ENCODE data around the gene DSTN. TPM values are rescaled to one million over a fixed set of nuclear protein-coding genes. Genes with fewer than 3 reads are reported as not detected.

The DSTN gene
- total RNA-seq, 4 donors from 2014 or later: 280 to 589 (median 373) TPM

GRCh38 chr20:17541596-17541995 is 28.3 kb upstream of the DSTN start:
- Histone ChIP-seq H3K9me3 (no peaks in the 10 kb centered on the region), H3K27ac (peak overlapping the region; percentile 11 to 79 (median 69)), H3K27me3 (no peaks in the 10 kb centered on the region), H3K36me3 (no peaks in the 10 kb centered on the region), H3K4me1 (peaks cover 2 to 14% (median 8%) of the 10 kb centered on the region in 4 donors), H3K4me3 (no peak overlapping the region)
- TF ChIP-seq EP300 (IDR thresholded peaks at IDR 0.05; ENCODE audit: low read depth) (no peak), POLR2A (IDR thresholded peaks at IDR 0.05) (no peak)
- in situ Hi-C loops (cut with MboI; ENCODE audit: low pct_ligation_motif_present in 1 of 4, low pct_unique_long_range_greater_than_20kb in 1 of 4, low sequenced_read_pairs in 3 of 4): loop anchor here in 2 of 4 donors (25.0 kb wide), 2 partner anchors 96 to 346 kb away; no protein-coding TSS in a partner anchor
- intact Hi-C loops (cut with DNase I; ENCODE audit: low total_unique reads): no loop called here
- DNase-seq: no peak
- 63 to 76% methylated on average over 2 to 3 of the region's 3 CpGs for WGBS, 2 donors (ENCODE audit: low coverage in 1 of 2)

GRCh38 chr20:17541996-17542395 is 27.9 kb upstream of the DSTN start:
- Histone ChIP-seq H3K27me3 (no peaks in the 10 kb centered on the region), H3K27ac (peak overlapping the region; percentile 63 to 79 (median 69)), H3K4me1 (peaks cover 2 to 14% (median 8%) of the 10 kb centered on the region in 4 donors), H3K4me3 (no peak overlapping the region), H3K36me3 (no peaks in the 10 kb centered on the region), H3K9me3 (no peaks in the 10 kb centered on the region)
- in situ Hi-C loops (cut with MboI; ENCODE audit: low pct_ligation_motif_present in 1 of 4, low pct_unique_long_range_greater_than_20kb in 1 of 4, low sequenced_read_pairs in 3 of 4): loop anchor here in 2 of 4 donors (25.0 kb wide), 2 partner anchors 95 to 345 kb away; no protein-coding TSS in a partner anchor
- intact Hi-C loops (cut with DNase I; ENCODE audit: low total_unique reads): no loop called here
- DNase-seq: no peak
- TF ChIP-seq POLR2AphosphoS5 (IDR thresholded peaks at IDR 0.05): peak in 1 of 3 donors; percentile 12
- TF ChIP-seq POLR2A (IDR thresholded peaks at IDR 0.05): no peak
- 65 to 87% methylated on average over 2 to 5 of the region's 5 CpGs for WGBS, 2 donors (ENCODE audit: low coverage in 1 of 2)

DNA sequence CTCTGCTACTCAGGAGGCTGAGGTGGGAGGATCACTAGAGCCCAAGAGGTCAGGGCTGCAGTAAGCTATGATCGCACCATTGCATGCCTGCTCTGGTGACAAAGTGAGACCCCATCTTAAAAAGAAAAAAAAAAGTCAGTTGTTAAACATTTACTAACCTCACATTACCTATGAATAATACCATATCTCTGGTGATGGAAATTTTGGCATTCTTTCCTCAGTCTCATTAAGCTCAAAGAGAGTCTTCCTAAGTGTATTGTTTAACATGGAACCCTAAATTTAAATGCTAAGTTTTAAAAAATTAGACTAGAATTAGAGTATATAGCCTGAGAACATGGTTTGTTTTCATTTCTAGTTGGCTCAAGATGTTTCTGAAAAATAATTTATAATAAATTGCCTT is 27.4 kb upstream of the DSTN start:
- Histone ChIP-seq H3K27ac (peak overlapping the region; percentile 63 to 79 (median 69)), H3K9me3 (no peaks in the 10 kb centered on the region), H3K36me3 (no peaks in the 10 kb centered on the region), H3K4me3 (no peak overlapping the region), H3K27me3 (no peaks in the 10 kb centered on the region), H3K4me1 (peaks cover 0 to 12% (median 7%) of the 10 kb centered on the region in 4 donors)
- no peak for TF ChIP-seq POLR2A (IDR thresholded peaks at IDR 0.05)
- TF ChIP-seq, protein P1, sequence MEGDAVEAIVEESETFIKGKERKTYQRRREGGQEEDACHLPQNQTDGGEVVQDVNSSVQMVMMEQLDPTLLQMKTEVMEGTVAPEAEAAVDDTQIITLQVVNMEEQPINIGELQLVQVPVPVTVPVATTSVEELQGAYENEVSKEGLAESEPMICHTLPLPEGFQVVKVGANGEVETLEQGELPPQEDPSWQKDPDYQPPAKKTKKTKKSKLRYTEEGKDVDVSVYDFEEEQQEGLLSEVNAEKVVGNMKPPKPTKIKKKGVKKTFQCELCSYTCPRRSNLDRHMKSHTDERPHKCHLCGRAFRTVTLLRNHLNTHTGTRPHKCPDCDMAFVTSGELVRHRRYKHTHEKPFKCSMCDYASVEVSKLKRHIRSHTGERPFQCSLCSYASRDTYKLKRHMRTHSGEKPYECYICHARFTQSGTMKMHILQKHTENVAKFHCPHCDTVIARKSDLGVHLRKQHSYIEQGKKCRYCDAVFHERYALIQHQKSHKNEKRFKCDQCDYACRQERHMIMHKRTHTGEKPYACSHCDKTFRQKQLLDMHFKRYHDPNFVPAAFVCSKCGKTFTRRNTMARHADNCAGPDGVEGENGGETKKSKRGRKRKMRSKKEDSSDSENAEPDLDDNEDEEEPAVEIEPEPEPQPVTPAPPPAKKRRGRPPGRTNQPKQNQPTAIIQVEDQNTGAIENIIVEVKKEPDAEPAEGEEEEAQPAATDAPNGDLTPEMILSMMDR (IDR thresholded peaks at IDR 0.05): no peak
- no peak for TF ChIP-seq POLR2AphosphoS5 (IDR thresholded peaks at IDR 0.05)
- no peak for TF ChIP-seq EP300 (IDR thresholded peaks at IDR 0.05; ENCODE audit: low read depth)
- WGBS, 2 donors (ENCODE audit: low coverage in 1 of 2): 89 to 100% methylated on average over 1 of the region's 1 CpG
- intact Hi-C loops (cut with DNase I; ENCODE audit: low total_unique reads) (no loop called here), in situ Hi-C loops (cut with MboI; ENCODE audit: low pct_ligation_motif_present in 1 of 4, low pct_unique_long_range_greater_than_20kb in 1 of 4, low sequenced_read_pairs in 3 of 4) (loop anchor here in 2 of 4 donors (25.0 kb wide), 2 partner anchors 95 to 345 kb away; no protein-coding TSS in a partner anchor)
- no peak for DNase-seq

DNA sequence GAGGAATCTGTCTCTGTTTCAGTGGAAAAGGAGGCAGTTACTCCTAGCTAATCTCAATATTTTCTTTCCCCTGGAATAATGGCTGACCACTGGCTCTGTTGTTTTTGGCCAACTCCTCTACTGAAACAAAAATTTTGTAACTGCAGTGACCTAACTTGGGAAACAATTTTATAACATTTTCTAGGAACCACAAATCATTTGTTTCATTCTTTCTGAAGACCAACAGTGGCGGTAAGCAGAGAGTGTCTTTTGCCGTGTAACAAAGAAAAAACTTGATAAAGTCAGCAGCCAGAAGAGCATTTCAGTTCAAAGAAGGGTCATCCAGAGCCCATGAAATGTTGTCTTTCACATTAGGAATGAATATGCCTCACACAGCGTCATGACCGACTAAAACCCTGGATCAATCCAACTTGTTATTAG is 26.9 kb upstream of the DSTN start:
- intact Hi-C loops (cut with DNase I; ENCODE audit: low total_unique reads): no loop called here
- H3K36me3 ChIP-seq: no peaks in the 10 kb centered on the region

DNA sequence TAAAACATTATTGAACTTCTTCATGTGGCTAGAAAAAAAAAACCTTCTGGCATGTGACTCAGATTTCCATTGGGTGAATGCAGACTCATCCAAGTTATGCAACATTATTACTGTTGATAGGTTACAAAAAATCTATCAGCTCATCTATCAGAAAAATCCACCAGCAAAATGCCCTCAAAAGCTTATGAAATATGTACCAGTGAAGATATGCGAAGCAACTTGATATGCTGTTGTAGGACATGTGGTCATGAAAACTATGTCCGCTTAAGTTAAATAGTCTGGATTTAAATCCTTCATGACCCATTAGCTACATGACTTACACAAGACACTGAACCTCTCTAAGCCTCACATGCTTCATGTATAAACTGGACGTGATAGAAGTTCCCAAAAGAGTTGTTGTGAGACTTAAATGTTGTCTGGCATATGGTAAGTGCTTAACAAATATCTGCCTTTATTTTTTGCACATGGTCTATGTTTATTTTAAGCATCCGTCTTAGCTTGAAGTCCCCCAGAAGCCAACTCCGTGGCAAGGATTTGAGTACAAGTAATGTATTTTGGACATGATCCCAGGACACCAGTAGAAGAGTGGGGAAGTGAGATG is 26.2 kb upstream of the DSTN start:
- H3K4me3 ChIP-seq: no peak overlapping the region
- in situ Hi-C loops (cut with MboI; ENCODE audit: low pct_ligation_motif_present in 1 of 4, low pct_unique_long_range_greater_than_20kb in 1 of 4, low sequenced_read_pairs in 3 of 4): loop anchor here in 2 of 4 donors (25.0 kb wide), 2 partner anchors 94 to 344 kb away; no protein-coding TSS in a partner anchor

More for the DNA sequence above, 26.9 kb upstream of the DSTN start:
- no peaks in the 10 kb centered on the region for H3K9me3 ChIP-seq
- 64 to 67% methylated on average over 4 of the region's 4 CpGs for WGBS, 2 donors (ENCODE audit: low coverage in 1 of 2)
- peaks cover 0 to 12% (median 7%) of the 10 kb centered on the region in 4 donors for H3K4me1 ChIP-seq
- H3K27me3 ChIP-seq: no peaks in the 10 kb centered on the region
- no peak for DNase-seq
- H3K27ac ChIP-seq: peak overlapping the region; percentile 63 to 79 (median 69)
- in situ Hi-C loops (cut with MboI; ENCODE audit: low pct_ligation_motif_present in 1 of 4, low pct_unique_long_range_greater_than_20kb in 1 of 4, low sequenced_read_pairs in 3 of 4): loop anchor here in 2 of 4 donors (25.0 kb wide), 2 partner anchors 94 to 344 kb away; no protein-coding TSS in a partner anchor
- H3K4me3 ChIP-seq: no peak overlapping the region
- no peak for TF ChIP-seq POLR2A (IDR thresholded peaks at IDR 0.05)
- no peak for TF ChIP-seq EP300 (IDR thresholded peaks at IDR 0.05; ENCODE audit: low read depth)
- TF ChIP-seq POLR2AphosphoS5 (IDR thresholded peaks at IDR 0.05): no peak
- TF ChIP-seq, protein P1 (IDR thresholded peaks at IDR 0.05): no peak

More for the DNA sequence above, 26.2 kb upstream of the DSTN start:
- DNase-seq: no peak
- intact Hi-C loops (cut with DNase I; ENCODE audit: low total_unique reads): no loop called here
- H3K27ac ChIP-seq: peak overlapping the region; percentile 63 to 79 (median 69)
- no peaks in the 10 kb centered on the region for H3K27me3 ChIP-seq
- TF ChIP-seq, protein P1 (IDR thresholded peaks at IDR 0.05): no peak
- TF ChIP-seq EP300 (IDR thresholded peaks at IDR 0.05; ENCODE audit: low read depth) (no peak), POLR2A (IDR thresholded peaks at IDR 0.05) (no peak), POLR2AphosphoS5 (IDR thresholded peaks at IDR 0.05) (no peak)
- WGBS, 2 donors (ENCODE audit: low coverage in 1 of 2): 56 to 61% methylated on average over 5 of the region's 5 CpGs
- H3K36me3 ChIP-seq: no peaks in the 10 kb centered on the region
- H3K4me1 ChIP-seq: peaks cover 0 to 12% (median 7%) of the 10 kb centered on the region in 4 donors
- no peaks in the 10 kb centered on the region for H3K9me3 ChIP-seq

Data from transverse colon (tissue), 4 donors.